Kidney (tissue), 14 donors: ENCODE measurements around the gene COA3. TPM values are rescaled to one million over a fixed set of nuclear protein-coding genes. Genes with fewer than 3 reads are reported as not detected.

ENCODE experiments used
- DNase-seq, 5 donors: peaks; one replicate each; pipeline ENCODE4 v3.0.0-alpha.2; 2013 to 2020
- FAIRE-seq: peaks from 2 replicates; lab custom pipeline; 2012; peaks lifted over from hg19 to GRCh38; lab: Jason Lieb, UNC
- H3K27ac ChIP-seq, 2 donors: one replicate each; pipeline ENCODE4 v1.7.0; 2013; ENCODE audit warnings: low read depth in 2 of 2, low read length in 2 of 2, inconsistent platforms in 1 of 2
- H3K27me3 ChIP-seq: one replicate; pipeline ENCODE4 v1.7.1; 2013; ENCODE audit warnings: low read length, inconsistent platforms; ENCODE audit not compliant: control insufficient read depth, insufficient read depth
- H3K36me3 ChIP-seq, 3 donors: one replicate each; pipeline versions ENCODE4 v1.7.0 to v1.7.1; 2013; ENCODE audit warnings: low read length in 3 of 3, control low read depth in 1 of 3, inconsistent platforms in 1 of 3; ENCODE audit not compliant: insufficient read depth in 3 of 3, control insufficient read depth in 2 of 3
- H3K4me1 ChIP-seq, 3 donors: one replicate each; pipeline versions ENCODE4 v1.7.0 to v1.7.1; 2013; ENCODE audit warnings: low read length in 3 of 3, inconsistent platforms in 1 of 3, low read depth in 1 of 3; ENCODE audit not compliant: control insufficient read depth in 2 of 3, insufficient read depth in 2 of 3
- H3K4me3 ChIP-seq, 3 donors: one replicate each; pipeline versions ENCODE4 v1.7.0 to v1.8.1; 2013; ENCODE audit warnings: low read length in 3 of 3, control low read depth in 1 of 3, inconsistent platforms in 1 of 3
- H3K9ac ChIP-seq, 3 donors: one replicate each; pipeline versions ENCODE4 v1.7.0 to v1.7.1; 2013; ENCODE audit warnings: low read length in 3 of 3, control low read depth in 1 of 3, inconsistent platforms in 1 of 3
- H3K9me3 ChIP-seq, 3 donors: one replicate each; pipeline versions ENCODE4 v1.7.0 to v1.7.1; 2013; ENCODE audit warnings: low read length in 3 of 3, control low read depth in 1 of 3, inconsistent platforms in 1 of 3; ENCODE audit not compliant: control insufficient read depth in 2 of 3, insufficient read depth in 1 of 3
- CTCF ChIP-seq: IDR thresholded peaks from 3 replicates; pipeline ENCODE4 v1.5.1; 2012; ENCODE audit warnings: mild to moderate bottlenecking, moderate library complexity, borderline replicate concordance; ENCODE audit not compliant: insufficient read depth; ENCODE audit errors: extremely low read depth
- intact Hi-C: fragments of 100-400 bp; cut with DNase I; formaldehyde crosslinking; loops from one replicate; pipeline ENCODE4 v1.11.1; 2022
- polyA plus RNA-seq: library from polyadenylated mRNA; stranded (reverse); fragments of 350-450 nt; fragmentation: Illumina TruSeq; extraction: RNeasy Lipid Tissue Mini Kit (QIAGEN cat#74804); gene quantifications from one replicate; pipeline ENCODE4 v1.2.3, GENCODE V29; 2014; ENCODE audit warnings: low read depth, low replicate concordance; ENCODE audit not compliant: insufficient read depth
- total RNA-seq: library from RNA; stranded (reverse); fragmentation: NEBNext Ultra II Directional; extraction: Animal tissue kit (Norgen Biotek cat#: 25700); gene quantifications from one replicate; pipeline ENCODE4 v1.2.1, GENCODE V29; 2021
- donor health status: control.
- donor health status: control.
- donor health status: control.
- donor health status: control.
- donor health status: control.
- donor health status: DM: yes; HTN: yes; CAD: no.
- donor health status: Normal renal cell carcinoma (clear cell type).

The COA3 gene
- total and polyA plus RNA-seq, 2 donors from 2014 or later: 144 to 656 TPM

- DNase-seq (no peak), FAIRE-seq (no peak)
- H3K27ac ChIP-seq: peak overlapping the region in 1 of 2 donors; percentile 30
- H3K9me3 ChIP-seq: no peaks in the 10 kb centered on the region
- intact Hi-C loops: no loop called here
- H3K4me1 ChIP-seq: peaks cover 2 to 5% (median 3%) of the 10 kb centered on the region in 3 donors
- H3K36me3 ChIP-seq: peaks cover 0 to 23% (median 16%) of the 10 kb centered on the region in 3 donors
- H3K4me3 ChIP-seq: no peak overlapping the region
- H3K9ac ChIP-seq: no peak overlapping the region
- no peak for TF ChIP-seq CTCF
- no peaks in the 10 kb centered on the region for H3K27me3 ChIP-seq
These were observed 10.7 kb upstream of the COA3 start for GRCh38 chr17:42809250-42809649.

- Histone ChIP-seq H3K9ac (no peak overlapping the region), H3K27me3 (no peaks in the 10 kb centered on the region), H3K9me3 (no peaks in the 10 kb centered on the region), H3K36me3 (peaks cover 0 to 7% (median 6%) of the 10 kb centered on the region in 3 donors), H3K27ac (peak overlapping the region; percentile 66 to 70), H3K4me1 (peaks cover 2 to 5% (median 3%) of the 10 kb centered on the region in 3 donors), H3K4me3 (no peak overlapping the region)
- intact Hi-C loops: no loop called here
- no peak for DNase-seq
- no peak for TF ChIP-seq CTCF
- no peak for FAIRE-seq
These were observed 7.7 kb upstream of the COA3 start for GRCh38 chr17:42806249-42806648.

DNA sequence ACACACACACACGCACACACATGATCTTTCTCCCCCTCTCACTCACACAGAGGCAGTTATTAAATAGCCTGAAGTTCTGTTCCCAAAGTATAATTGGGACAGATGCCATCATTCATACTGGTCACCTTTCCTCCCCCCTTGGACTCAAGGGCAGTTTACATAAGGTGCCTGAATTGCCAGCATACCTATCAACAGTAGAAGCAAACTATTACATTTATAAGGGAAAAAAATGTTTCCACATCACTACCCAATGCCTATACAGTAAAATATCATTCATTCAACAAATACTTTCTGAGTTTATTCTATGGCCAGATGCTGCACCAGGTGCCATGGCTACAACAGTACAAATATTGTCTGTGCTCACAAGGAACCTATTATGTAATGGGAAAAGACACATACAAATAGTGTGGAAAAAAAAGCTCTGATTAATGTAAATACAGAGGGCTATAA is 6.4 kb upstream of the COA3 start:
- no peaks in the 10 kb centered on the region for H3K36me3 ChIP-seq
- intact Hi-C loops: no loop called here
- peaks cover 2 to 5% (median 3%) of the 10 kb centered on the region in 3 donors for H3K4me1 ChIP-seq
- no peaks in the 10 kb centered on the region for H3K27me3 ChIP-seq
- FAIRE-seq (no peak), DNase-seq (peak in 1 of 5 donors; percentile 47)
- peak overlapping the region; percentile 48 to 73 for H3K27ac ChIP-seq
- no peaks in the 10 kb centered on the region for H3K9me3 ChIP-seq
- peak overlapping the region in 1 of 3 donors; percentile 2 for H3K4me3 ChIP-seq
- TF ChIP-seq CTCF: no peak
- peak overlapping the region in 1 of 3 donors; percentile 36 for H3K9ac ChIP-seq
